Stimulated activated CD8-positive, alpha-beta memory T cell treated with anti-CD3 and anti-CD28 coated beads, Interleukin-7, amount 100 ng/mL, for 48 hours (primary cell): ENCODE results near the gene AGER.

Source experiments
- DNase-seq, 2 donors: peaks; one replicate each; pipeline ENCODE4 v3.0.0-alpha.2; 2020; ENCODE audit warnings: low read depth in 1 of 2; ENCODE audit errors: extremely low read depth in 1 of 2

Gene AGER

DNA sequence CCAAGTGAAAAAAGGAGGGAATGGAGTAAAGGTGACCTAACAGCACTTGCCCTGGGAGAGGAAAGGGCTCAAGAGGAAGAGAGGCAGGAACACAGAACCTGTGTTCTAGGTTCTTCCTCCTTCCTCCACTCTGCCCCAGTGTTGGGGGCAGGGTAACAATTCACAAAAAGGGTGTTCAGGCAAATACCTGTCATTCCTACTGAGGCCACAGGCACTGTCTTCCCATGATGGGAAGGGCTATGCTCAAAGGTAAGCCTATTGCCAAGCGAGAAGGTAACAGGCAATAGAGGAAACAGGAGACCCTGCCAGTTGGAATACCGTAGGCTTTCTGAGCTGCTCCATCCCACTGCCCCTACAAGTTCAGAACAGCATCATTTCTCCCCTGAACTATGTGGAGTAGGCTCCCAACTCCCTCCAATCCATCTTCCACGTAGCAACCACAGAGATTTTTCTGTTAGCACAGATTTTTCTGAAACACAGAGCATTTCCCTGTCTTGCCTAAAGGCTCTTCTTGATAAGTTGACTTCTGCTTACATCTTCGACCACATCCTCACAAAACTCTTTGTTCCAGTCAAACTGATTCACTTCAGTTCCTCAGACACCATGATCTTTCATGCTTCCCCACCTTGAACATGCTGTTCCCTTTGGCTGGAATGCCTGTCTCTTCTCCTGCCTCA is 10.9 kb downstream of the AGER start:
- no peak for DNase-seq

DNA sequence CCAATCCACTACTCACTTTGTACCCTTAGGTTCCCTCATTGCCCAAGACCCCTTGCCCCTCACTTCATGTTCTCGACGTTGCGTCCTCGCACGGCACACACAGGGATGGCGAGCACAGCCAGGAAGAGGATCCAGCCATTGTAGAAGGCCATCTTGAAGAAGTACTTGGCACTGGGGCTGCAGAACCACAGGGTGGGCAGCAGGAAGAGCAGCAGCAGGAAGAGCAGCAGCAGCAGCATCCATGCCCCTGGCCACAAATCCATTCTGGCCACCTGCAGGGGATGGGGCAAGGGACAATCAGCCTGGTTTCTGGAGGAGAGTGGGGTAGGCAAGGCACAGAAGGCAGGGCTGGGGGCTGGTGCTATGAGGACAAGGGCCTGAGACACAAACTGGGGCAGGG is 12.8 kb downstream of the AGER start:
- no peak for DNase-seq

DNA sequence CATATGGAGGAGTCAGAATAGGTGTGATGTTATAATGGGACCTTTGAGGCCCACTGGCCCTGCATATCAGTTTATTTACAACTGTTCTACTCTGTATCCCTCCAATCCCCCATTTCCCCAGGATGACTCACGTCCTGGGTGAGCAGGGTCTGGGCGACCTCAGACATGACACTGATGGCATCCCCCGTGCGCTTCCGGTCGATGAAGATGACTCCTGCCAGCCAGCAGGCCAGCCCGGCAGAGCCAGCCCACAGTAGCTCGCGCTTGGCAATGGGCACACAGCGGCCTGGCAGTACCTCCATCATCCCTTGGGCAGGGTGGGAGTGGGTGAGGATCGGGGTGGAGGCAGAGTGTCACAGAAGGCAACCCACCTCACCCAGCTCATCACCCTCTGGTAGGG is 13.8 kb downstream of the AGER start:
- no peak for DNase-seq

DNA sequence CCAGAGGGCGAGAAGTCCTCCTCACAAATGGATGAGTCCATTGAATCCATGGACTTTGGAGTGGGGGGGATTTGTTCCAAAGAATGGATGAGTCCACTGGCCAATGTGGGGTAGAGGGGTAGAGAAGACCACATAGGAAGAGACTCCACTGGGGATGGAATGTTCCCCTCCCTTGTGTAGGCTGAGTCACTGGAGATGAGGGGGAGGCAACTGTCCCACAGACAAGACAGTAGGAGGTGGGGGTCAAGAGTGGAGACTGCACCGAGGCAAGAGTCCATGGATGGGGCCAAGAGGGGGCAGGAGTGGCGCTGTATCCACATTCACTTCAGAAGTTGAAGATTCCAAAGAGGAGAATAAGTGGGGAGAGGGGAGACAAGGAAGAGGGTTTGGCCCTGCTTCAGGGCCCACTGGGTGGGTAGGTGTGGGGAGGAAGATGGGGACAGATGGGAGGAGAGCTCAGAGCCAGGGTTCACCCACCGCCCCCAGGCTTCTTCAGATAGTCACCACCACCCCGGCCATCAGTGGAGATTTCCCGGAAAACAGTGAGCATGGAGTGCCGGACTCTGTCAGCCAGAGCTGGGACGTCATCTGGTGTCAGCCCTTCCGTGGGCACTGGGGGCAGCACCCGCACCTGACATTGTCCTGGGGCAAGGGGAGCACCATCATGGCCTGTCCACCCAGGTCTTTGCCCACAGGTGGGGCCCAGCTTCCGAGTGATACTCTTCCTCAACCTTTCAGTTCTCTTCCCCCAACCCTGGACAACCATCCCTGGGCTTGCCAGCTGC is 15.1 kb downstream of the AGER start:
- no peak for DNase-seq

DNA sequence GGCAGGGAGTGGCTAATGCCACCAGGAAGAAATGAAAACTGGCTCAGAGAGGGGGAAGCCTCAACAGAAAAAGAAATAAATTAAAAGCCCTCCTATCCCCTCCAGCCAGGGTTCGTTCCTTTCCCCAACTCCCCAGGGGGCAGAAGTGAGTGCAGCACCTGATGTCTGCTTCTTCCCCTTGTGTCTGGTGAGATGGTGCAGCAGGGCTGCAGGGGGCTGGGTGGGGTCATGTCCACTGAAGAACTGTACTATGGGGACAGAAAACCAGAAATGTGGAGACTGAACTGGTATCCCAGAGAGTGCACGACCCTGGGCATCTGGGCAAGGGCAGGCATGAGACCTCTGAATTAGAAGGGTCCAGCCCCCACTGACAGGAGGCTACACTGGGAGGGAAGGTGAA is 15.7 kb downstream of the AGER start:
- DNase-seq, result no peak

DNA sequence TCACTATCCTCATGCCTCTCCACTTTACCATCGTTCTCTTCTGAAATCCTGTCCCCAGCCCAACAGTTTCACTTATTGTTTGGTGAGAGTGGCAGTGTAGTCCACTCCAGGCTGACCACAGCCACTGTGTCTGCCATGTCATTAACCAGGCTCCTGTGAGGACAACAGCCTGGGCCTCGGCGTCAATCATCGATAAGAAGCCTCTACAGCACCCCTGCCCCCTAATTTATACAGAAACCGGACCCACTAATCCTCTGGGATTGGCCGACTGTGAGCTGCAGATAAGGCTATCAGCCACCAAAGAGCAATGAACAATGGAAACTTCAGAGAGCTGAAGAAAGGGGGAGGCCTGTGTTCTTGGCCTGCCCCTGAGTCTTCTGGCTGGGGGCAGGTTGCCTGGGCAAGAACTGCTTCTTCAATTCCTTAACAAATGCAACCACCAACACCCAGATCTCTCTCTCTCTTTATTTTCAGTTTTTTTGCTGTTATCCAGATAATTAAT is 16.2 kb downstream of the AGER start:
- no peak for DNase-seq

DNA sequence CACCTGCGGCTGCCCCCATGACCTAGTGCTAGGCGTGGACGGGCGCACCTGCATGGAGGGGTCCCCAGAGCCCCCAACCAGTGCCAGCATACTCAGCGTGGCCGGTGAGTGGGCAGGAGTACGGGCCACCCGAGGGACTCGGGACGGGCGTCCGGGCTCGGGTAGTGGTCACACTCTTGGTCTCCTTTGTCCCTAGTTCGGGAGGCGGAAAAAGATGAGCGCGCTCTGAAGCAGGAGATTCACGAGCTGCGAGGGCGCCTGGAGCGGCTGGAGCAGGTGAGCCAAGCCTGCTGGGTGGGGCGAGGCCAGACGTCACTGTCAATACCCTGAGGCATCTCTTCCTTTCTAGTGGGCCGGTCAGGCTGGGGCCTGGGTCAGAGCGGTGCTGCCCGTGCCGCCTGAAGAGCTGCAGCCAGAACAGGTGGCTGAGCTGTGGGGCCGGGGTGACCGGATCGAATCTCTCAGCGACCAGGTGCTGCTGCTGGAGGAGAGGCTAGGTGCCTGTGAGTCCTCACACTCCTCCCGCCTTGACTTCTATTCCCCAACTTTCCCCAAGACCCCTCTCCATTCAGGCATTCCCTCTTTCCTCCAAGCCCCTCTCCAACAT is 16.8 kb downstream of the AGER start:
- no peak for DNase-seq

DNA sequence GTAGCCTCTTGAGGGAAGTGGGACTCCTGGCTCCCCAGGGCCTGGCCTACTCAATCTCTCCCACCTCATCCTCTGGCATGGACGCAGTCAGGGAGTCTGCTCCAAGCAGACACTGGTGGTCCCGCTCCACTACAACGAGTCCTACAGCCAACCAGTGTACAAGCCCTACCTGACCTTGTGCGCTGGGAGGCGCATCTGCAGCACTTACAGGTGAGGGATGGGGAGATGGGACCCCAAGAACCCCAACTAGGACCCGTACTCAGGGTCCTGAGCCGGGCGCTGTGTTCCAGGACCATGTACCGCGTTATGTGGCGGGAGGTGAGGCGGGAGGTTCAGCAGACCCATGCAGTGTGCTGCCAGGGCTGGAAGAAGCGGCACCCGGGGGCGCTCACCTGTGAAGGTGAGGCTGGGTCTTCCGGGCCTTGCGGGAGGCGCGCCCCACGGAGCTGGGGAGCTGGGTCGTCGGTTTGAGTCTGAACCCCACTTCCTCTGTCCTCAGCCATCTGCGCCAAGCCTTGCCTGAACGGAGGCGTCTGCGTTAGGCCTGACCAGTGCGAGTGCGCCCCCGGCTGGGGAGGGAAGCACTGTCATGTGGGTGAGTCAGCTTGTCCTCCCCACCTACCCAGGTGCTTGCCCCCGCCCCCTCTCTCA is 17.5 kb downstream of the AGER start:
- DNase-seq, result no peak

DNA sequence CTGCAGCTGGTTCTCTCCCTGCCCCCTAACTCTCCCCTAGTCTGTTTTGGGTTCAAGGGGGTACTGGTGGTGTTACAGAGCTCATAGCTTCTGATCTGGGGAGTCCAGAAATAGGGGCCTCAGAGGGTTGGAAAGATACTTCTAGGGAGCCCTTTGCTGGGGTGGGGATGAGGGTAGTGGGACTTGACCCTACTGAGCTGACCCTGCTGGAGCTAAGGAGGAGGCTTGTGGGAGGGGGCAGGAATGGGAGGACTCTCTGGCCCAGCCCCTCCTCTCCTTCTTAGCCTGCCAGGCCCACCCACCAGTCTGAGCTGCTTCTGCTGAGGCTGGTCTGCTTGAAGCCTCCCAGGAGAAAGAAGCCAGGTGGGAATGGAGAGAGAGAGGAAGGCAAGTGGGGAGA is 19.8 kb downstream of the AGER start, which contains the start of gene EGFL8:
TSS of gene EGFL8 (plus strand) at position 301 of the 400 bp plus-strand sequence. CDS start 1,571 bp downstream, outside the sequence.
- no peak for DNase-seq

DNA sequence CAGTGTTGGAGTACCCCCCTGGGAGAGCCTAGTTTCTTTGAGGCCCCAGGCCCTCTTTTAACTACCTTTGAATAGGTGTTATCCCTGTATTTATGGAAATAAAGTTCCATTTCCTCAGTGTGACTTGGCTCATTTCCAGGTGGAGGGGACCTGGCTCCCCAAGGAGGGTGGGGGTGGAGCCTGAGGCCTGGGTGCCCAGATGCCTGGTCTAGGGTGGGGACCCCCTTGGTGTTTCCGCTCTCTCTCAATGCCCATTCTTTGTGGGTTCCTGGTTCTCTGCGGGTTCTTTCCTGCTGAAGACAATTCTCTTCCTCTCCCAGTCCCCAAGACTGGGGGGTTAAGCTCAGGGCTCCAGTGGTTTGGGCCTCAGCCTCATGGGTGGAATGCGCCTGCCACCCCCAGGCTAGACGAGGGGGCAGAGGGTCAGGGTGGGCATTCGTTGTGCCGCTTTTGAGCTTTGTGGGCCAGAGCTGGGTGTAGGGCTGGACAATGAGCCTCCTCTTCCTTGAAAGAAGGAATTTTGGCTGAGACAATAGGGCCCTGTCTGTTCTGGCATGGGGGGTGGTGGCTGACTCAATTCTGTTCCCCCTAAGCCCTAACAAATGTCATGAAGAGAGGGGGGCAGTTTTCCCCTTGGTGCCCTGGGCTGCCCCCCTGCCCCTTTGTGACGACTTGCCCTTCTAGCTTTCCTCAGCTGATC is 20.3 kb downstream of the AGER start:
- DNase-seq, result no peak

DNA sequence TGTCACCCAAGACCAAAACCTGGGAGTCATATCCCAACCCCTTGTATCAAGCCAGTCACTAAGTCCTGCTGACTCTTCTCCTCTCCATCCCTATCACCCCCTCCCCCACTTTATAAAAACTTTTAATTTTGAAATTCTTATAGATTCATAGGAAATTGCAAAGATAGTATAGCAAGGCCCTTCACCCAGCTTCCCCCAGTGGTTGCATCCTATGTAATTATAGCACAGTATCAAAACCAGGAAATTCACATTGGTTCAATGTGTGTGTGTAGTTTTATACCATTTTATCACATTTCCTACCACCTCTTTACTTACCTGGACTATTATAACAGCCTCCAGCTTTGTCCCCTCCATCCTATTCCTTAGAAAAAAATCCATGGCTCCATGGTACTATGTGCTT is 26.0 kb downstream of the AGER start:
- no peak for DNase-seq

DNA sequence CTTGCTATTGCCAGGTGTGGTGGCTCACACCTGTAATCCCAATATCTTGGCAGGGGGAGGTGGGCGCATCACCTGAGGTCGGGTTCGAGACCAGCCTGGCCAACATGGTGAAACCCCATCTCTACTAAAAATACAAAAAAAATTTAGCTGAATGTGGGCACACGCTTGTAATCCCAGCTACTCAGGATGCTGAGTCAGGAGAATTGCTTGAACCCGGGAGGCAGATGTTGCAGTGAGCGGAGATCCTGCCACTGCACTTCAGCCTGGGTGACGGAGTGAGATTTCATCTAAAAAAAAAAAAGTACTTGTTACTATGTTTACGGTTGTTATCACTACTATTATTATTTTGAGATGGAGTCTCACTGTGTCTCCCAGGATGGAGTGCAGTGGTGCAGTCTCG is 27.2 kb downstream of the AGER start:
- no peak for DNase-seq

DNA sequence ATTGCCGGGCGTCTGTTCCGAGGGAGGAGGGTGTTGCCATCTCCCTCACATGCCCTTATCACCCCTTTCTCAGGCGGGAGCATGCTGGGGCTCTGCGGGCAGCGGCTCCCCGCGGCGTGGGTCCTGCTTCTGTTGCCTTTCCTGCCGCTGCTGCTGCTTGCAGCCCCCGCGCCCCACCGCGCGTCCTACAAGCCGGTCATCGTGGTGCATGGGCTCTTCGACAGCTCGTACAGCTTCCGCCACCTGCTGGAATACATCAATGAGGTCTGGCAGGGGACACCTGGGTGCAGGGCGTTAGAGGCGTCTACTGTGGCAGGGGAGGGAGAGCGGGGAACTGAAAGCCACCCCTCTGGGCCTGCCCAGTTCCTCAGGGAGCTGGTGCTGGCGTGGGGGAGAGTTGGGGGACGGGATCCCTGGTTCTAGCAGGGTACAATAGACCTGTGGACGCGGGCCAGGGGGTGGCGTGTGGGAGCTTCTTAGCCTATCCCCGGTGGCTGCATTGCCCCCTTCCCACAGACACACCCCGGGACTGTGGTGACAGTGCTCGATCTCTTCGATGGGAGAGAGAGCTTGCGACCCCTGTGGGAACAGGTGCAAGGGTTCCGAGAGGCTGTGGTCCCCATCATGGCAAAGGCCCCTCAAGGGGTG is 29.4 kb downstream of the AGER start:
- peak in 1 of 2 donors; percentile 52 for DNase-seq

DNA sequence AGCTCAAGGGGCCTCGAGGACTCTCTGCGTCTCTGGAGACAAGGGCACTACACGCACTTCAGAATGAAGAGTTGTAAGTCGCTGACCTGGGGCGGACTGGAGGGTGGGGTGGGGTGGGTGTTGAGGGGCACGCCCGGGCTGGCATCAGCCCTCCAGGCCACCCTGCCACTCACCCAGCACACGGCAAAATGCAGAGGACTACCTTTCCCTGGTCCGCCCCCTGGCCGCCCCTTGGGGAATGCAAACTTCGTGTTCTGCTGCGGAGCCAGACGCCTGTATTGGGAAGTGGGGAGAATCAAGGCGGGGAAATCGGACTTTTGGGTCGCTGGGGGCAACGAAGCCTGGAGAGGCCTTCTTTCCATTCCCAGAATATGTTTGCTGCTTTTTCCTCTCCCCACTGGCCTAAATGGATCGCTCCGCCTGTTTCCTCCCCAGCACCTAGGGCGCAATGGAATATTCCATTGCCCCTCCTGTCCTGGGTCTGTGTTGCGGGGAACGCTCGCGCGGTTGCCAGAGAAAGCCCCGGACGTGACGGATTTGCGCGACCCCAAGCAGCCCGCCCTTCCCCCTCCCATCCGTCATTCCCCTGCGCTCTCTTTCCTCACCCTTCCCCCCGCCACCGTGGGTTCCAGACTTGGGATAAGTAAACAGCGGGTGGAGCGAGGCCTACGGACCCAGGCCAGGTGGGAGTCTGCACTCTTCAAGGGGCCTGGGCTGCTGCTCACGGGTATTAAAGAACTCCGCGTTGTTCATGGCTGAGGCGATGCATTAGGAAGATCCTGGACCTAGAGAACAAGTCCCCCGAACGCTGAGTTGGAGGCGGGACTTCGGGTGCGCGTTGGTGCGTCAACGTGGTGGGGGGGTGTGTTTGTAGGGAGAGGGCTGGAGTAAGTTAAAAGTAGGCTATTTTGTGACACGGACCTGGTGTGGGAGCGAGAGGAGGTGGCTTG is 30.2 kb downstream of the AGER start, which contains the start of gene PPT2:
TSS of gene PPT2 (plus strand) at position 578 of the 950 bp plus-strand sequence. CDS start 454 bp downstream, outside the sequence.
- peak; percentile 68 to 79 for DNase-seq

DNA sequence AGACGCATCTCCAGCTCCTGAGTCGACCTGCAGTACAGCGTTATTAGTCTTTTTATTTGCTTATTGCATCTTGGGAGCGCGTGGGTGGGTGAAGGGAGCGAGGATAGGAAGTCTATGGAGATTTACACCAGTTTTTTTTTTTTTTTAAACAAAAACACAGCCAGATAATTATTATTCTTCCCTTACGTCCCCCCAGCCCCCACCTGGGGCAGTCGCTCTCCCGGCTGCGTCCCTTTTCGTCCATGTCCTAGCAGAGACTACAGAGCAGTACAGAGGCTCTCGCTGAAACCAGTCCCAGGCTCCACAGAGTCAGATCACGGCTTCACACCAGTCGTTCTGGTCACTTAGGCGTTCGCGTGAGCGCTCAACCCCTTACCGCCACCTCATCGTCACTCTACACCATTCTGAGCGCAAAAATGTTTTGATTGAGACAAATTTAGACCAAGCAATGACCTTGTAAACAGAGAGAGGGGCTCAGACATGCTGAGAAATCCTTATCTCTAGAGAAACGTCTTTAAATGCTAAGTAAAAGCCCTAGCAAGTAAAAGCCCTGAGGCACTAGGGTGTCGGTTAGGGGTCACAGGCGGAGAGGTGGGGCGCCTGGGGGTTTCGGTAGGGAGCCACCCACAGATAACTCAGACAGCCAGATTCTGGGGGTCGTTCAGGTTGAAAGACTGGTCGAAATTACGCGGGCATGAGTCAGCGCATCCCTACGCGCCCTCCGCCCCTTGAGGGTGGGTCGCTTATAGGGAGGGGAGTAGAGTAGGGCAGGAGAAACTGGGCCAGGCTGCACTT is 31.1 kb downstream of the AGER start:
- DNase-seq, result no peak

DNA sequence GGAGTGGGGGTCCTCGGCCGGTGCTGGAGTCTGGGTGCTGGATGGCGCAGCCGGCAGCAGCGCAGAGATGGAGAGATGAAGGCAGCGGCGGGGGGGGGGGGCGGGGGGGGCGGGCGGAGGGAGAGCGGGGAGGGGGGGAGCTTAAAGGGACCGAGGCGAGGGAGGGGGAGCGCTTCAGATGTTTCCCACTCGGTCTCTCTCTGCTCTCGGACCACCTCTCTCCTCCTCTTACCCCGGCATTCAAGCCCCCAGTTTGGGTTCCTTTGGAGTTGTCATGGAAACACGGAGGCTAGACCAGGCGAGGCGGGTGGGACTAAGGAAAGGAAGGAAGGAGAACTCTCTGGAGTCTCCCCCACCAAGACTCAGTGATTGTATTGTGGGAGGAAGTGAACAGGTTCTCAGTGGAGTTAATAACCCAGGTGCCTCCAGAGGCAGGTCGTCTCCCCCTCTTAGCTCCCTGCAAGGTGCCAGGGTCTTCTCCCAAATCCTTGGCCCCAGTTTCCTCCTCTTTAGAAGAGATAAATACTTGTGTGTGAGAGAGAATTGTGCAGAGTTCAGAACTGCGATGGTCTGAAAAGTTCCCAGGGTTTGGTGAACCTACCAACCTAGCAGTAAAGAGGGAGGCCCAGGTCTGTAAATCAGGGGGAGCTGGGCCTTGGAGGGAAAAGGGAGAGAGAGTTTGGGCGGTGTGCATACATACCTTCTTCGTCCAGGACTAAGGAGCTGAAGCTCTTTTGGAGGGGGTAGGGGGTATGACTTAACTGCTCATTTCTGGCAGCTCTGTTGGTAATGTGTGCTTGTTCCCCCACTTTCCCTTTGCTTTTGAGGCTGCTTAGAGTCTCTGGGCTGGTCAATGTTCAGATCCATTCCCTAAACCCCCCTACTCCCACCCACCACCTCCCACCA is 31.9 kb downstream of the AGER start, which contains the start of gene PRRT1:
TSS of gene PRRT1 (minus strand) at position 77 of the 906 bp plus-strand sequence. CDS start 112 bp downstream, outside the sequence.
- no peak for DNase-seq
